Keratinocyte (primary cell): ENCODE measurements around the gene SLC16A14.

ENCODE experiments used
- EZH2 ChIP-seq: IDR thresholded peaks from one replicate; pipeline ENCODE4 v1.6.1; 2012; ENCODE audit warnings: inconsistent platforms, mild to moderate bottlenecking, low read length, moderate library complexity
- TF ChIP-seq, protein P1 (sequence below), 3 experiments: IDR thresholded peaks in 1 of 3; conservative IDR thresholded peaks in 1 of 3; optimal IDR thresholded peaks in 1 of 3; 2 replicates in 2 of 3; 3 replicates in 1 of 3; pipeline versions ENCODE3 to v1.5.1; 2011; ENCODE audit warnings: low read length in 3 of 3, mild to moderate bottlenecking in 3 of 3, moderate library complexity in 2 of 3, control low read depth in 1 of 3, inconsistent platforms in 1 of 3; ENCODE audit not compliant: insufficient read depth in 2 of 3; ENCODE audit errors: extremely low read depth in 1 of 3

DNA sequence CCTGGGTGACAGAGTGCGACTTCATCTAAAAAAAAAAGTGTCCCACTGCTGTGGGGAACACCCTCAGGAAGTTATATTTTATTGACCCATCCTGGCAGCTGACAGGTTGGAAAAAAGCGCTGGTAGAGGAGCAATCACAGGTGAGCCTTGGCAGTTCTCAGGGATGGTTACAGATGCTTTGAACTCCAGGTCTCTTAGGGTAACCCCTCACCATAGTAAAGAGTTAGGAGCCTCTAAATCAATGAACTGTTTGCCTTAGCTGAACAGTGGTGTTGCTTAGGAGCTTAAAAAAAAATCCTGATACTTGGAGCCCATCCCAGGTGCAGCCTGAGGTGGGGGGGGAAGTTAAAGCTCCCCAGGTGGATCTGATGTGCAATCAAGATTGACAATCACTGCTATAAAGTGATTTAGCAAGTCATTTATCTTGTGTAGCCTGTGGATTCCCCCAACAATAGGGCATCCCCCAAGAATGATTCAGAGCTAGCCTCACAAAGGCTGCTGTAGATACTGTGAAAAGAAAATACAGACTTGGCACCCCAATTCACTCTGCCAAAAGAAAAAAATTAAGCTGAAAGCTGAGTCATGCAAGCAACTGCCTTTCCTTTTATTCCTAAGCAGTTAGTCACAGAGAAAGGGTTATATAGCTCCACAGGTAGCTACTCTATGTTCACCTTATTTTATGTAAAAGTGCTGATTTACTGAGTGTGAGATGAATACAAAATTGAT, 14.8 kb downstream of the SLC16A14 start:
- TF ChIP-seq, protein P1, sequence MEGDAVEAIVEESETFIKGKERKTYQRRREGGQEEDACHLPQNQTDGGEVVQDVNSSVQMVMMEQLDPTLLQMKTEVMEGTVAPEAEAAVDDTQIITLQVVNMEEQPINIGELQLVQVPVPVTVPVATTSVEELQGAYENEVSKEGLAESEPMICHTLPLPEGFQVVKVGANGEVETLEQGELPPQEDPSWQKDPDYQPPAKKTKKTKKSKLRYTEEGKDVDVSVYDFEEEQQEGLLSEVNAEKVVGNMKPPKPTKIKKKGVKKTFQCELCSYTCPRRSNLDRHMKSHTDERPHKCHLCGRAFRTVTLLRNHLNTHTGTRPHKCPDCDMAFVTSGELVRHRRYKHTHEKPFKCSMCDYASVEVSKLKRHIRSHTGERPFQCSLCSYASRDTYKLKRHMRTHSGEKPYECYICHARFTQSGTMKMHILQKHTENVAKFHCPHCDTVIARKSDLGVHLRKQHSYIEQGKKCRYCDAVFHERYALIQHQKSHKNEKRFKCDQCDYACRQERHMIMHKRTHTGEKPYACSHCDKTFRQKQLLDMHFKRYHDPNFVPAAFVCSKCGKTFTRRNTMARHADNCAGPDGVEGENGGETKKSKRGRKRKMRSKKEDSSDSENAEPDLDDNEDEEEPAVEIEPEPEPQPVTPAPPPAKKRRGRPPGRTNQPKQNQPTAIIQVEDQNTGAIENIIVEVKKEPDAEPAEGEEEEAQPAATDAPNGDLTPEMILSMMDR (optimal IDR thresholded peaks at IDR 0.05 in 1 of 3, IDR thresholded peaks at IDR 0.05 in 1 of 3, conservative IDR thresholded peaks at IDR 0.05 in 1 of 3; ENCODE audit: extremely low read depth in 1 of 3, insufficient read depth in 2 of 3, low read length in 3 of 3) = no peak
- TF ChIP-seq EZH2 = no peak
